Embryonic facial prominence (tissue), 1 donor: ENCODE results near the gene RPTOR.
"Not testable (repeated sequence)": the region's sequence is repeated elsewhere in the genome, so short reads cannot be mapped to it uniquely, and the experiment has no call there.

Source experiments
- DNase-seq: peaks from one replicate; pipeline ENCODE4 v3.0.0-alpha.2; 2016; ENCODE audit errors: extremely low spot score

The RPTOR gene

DNA sequence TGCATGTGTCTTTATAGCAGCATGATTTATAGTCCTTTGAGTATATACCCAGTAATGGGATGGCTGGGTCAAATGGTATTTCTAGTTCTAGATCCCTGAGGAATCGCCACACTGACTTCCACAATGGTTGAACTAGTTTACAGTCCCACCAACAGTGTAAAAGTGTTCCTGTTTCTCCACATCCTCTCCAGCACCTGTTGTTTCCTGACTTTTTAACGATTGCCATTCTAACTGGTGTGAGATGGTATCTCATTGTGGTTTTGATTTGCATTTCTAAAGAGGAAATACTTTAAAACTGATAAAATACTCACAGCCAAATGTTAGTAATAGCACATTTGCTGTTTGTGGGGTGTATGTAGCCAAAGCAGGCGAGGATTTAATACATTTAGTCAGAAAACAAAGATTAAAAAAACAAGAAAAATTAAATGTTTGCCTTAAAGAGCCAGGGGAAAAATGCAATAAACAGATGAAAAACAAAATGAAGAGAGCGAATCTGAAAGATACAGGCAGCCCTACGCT lies 220.0 kb downstream of the RPTOR start:
- not testable (repeated sequence) for DNase-seq

DNA sequence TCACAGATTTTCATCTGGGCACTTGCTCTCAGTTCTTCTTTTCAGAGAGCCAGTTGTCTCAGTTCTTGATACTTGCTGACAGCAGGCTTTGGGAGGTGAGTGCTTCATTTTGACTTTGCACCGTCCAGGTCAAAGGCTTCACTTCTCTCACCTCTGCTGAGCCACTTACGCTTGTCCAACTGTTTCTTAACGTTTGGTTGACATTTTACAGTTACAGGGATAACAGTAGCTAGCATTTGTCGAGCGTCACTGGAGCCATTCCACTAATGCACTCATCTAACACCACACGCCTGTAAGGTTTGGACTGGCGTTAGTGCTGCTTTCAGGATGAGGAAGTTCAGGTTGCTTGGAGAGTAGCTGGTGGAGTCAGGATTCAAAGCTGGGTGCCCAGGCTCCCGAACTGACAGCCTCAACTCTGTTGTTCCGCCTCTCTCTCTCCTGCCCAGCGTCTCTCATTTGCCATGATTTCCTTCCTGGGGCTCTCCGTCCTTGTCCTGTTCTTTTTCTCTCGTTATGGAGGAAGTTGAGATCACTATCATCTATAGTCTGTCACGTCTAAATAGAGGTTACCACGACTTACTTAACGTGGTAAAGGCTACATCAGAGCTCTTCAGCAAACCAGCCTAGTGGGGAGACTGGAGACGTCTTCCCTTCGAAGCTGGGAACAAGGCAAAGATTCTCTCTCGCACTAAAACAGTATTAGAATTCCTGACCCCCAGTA lies 220.8 kb downstream of the RPTOR start:
- no peak for DNase-seq

DNA sequence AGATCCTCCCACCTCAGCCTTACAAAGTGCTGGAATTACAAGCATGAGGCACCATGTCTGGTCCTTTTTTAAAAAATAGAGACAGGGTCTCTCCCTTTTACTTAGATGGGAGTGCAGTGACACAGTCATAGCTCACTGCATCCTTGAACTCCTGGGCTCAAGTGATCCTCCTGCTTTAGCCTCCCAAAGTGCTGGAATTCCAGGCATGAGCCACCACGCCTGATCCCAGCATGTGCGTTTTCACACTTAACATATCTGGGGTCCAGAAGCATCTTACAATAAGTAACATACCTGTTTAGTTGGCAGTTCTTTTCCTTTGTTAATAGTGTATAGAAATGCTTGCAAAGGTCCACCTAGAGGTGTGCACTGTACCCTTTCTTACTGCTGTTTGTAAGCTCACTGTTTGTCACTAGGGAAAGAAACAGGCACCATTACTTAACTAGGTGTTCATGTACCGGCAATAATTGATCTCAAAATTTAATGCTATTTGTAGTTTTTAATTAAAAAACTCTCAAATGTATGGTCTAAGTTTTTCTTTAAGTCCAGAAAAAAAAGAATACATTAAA lies 221.7 kb downstream of the RPTOR start:
- no peak for DNase-seq

DNA sequence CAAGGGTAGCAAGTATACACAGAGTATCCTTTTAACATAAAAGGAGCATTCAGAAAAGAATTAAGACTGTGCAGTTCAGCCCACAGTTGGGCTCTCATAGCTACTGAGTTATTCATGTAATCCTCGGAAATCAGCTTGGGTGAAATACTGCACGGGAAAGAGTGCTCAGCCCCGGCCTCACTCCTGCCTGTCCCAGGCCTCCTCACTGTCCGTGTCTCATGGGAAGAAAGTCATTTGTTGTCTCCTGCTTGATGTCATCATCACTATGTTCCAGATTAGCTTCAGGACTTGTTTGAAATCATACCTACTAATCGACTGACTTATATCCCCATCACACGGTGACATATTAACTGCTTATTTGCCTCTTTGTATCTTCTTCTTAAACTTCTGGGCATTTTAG lies 223.8 kb downstream of the RPTOR start:
- no peak for DNase-seq

DNA sequence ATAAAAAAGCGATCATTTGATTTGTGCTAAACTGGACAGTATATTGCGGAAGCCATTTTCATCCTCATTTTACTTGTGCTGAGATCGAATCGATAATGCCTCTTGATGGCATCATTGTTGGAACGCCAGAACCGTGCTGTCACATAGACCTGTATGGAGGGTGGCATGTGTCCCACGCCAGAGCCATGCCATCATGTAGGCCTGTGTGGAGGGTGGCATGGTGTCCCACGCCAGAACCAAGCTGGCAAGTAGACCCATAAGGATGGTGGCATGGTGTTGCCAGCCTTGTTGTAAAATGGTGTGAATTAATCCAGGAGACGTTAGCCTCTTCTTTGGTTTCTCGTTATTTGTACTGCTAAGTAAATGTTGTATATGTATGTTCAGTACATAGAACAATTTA lies 224.3 kb downstream of the RPTOR start:
- no peak for DNase-seq

DNA sequence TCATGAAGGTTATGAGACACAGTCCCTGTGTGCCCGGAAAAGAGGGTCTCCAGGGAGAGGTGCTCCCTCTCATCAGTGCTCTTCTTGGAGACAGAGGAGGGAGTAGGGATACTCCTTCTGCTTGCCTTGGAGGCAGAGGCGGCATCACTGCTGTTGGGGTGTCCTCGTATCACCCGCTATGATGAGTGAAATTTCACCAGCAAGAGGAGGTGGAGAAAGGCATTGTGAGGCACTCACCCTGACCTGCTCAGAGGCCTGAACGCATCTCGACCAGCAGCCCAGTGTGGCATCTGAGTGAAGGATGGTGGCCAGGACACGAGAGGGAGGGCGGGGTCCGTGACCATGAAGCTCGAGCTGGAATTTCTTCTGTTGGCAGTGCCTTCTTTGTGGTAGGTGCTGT lies 224.9 kb downstream of the RPTOR start:
- no peak for DNase-seq

DNA sequence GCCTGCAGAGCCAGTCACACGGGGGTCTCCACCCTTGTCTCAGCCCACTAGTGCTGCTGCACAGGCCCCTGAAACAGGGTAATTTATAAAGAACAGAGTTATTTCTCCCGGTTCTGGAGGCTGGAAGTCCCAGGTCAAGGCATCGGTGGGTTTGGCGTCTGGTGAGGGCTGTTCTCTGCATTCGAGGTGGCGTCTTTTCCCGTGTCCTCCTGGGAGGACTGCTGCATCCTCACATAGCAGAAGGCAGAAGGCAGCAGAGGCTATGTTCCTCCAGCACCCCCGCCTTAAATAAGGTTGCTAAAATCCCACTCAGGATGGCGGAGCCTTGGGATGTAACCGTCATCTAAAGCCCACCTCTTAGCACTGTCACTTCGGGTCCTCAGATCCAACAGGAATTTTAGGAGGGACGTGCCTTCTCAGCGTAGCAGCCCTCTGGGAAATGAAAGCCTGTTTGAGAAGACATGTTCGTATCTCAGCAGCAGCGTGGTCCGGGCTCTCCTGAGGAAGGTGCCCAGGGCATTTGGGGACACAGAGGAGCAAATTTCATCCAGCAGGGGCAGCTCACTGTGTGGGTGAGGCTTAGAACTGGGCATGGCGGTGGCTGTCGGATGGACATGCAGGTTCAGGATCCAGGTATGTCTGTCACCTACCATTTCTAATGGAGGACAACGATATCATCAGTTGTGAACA lies 225.4 kb downstream of the RPTOR start:
- DNase-seq: no peak

DNA sequence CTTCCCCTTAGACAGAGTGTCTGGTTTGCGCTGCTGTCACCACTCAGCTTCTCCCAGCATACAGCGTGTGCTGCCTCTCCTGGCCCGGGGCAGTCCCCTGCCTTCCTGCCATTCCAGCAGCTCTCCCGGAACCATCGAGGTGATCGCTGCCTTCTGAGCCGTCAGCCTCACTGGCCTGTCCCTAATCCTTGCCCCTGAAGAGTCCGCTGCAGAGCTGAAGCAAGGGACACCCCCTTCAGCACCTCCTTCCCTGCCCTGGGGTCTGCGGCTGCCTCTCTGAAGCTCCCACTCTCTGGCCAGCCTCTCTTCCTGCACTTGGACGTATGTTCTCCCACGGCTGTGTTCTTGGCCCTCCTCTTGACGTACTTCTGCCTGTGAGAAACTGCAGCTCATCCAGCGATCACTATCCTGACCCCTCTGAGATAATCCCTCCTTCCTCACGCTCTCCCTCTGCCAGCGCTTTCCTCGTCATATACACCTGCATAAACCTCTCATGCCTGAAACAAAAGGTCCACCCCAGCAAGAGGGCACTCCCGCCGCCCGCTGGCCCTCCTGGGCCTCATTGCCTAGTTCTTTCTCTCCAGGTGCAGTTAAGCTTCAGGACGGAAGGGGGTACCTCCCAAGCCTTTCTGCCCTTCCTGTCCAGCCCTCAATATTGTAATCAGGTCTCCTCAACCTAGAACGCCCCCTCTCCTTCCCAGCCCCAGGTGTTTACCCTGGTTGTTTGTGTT lies 226.4 kb downstream of the RPTOR start:
- no peak for DNase-seq

DNA sequence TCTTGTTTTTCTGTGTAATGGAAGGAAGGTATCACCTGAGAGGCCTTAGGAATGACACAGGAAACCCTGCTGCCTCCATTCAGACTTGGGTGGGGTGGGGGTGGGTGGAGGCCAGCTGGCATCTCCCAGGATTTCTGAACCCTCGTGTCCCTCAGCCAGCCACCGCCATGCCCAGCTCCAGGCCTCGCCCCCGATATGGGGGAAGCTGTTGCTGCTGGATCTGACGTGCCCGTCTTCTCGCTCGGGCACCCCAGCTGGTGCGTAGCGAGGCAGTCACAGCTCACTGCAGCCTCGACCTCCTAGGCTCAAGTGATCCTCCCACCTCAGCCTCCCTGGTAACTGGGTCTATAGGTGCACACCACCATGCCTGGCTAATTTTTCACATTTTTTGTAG lies 227.0 kb downstream of the RPTOR start:
- no peak for DNase-seq

DNA sequence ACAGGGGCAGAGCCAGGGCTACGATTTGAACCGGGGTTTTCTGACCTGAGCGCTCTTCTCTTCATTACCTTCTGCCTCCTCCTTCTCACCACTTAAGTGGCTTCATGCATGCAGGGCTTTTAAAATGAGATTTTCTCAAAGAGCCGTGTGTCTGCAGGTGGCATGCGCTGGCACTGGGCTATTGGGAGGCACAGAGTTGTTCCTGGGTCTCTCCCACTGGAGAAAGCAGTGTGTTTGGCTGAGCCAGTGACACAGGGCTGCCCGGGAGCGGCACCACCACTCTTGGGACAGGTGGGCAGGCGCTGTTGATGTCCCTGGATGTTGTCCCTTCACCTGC lies 228.2 kb downstream of the RPTOR start:
- no peak for DNase-seq

DNA sequence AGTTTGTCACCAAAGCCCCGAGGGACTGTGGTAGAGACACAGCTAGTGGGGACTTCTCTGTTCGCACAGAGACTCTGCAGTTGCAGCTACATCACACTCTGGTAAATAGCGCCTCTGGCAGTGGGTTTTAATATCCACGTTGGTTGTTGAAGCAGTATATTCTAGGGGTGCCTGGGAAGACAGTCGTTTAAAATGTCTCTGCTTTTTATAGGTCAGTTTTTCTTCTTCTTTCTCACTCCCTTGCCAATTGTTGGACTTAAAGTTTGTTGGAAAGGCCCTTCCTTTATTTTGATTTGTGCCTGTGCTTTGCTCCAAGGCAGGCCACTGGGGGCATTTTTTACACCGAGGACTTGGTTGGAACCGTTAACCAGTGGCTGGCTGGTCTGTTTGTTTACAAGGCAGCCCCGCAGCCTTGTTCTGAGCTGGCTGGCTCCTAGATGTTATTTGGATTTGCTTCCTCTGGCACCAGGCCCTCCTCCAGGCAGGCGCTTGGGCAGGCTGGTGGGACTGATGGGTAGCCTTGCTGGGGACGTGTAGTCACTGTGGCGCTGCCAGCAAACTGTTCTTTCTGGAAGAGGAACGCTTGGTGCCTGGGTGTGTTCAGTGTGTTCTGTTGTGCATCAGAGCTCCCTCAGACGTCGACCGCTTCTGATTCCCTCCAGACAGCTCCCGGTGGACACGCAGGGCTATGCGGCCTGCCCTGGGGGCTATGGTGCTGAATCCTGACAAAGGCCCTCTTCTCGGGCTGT lies 228.8 kb downstream of the RPTOR start:
- no peak for DNase-seq

DNA sequence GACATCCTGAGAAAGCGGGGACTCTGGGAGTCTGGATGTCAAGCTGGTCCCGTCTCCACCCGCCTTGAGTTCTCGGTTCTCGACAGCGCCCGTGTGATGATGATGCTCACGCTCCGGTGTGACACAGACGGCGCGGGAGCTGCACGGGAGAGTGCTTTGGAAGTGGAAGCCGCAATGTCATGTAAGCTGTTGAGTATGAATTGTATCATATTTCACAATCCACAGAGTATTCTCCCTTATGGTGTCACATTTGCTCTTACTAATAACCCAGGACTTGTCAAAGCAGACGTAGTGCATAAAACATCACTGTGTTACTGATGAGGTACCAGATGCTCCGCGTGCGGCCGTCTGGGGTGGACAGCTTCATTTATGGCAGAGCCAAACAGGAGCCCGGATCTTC lies 229.5 kb downstream of the RPTOR start:
- DNase-seq: no peak

DNA sequence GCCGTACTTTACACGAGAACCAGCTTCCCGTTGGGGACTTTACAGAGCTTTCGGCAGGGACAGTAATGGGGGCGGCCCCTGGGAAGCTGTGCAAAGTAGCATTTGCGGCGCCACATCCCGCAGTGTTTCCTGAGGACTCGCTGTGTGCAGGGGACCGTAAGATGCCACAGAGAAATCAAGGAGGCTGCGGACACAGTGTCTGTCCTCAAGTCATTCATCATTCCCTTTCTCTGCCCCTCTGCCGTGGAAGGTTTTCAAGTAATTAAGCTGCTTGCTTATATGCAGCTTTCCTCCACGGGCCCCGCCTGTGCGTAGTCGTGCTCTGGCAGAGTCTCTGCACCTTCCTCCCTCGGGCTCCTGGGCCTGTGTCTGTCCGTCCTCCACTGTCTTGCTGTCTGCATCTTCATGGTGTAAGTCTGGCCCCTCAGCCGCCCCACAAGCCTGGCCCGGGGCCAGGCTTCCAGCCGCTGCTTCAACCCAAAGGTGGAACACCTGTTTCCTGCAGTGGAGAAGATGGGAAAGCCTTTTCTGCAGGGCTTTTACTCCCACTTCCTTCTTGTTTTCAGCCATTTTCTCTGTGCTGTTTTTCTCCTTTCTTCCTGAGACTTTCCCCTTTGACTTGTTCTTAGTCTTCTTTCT lies 230.1 kb downstream of the RPTOR start:
- DNase-seq: no peak

DNA sequence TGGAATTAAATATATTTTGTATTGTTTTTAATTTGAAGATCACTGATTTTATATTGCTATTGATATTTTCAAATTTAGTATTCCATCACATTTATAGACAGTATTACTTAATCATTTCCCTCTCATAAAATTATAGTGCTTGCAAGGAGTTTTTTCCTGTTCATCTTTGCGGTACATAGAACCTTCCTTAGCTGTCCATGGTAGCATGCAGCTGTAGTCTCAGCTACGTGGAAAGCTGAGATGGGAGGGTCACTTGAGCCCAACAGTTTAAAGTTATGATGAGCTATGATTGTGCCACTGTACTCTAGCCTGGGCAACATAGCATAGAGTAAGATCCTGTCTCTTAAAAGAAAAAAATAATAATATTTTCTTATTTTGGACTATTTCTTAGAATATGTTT lies 231.2 kb downstream of the RPTOR start:
- no peak for DNase-seq

DNA sequence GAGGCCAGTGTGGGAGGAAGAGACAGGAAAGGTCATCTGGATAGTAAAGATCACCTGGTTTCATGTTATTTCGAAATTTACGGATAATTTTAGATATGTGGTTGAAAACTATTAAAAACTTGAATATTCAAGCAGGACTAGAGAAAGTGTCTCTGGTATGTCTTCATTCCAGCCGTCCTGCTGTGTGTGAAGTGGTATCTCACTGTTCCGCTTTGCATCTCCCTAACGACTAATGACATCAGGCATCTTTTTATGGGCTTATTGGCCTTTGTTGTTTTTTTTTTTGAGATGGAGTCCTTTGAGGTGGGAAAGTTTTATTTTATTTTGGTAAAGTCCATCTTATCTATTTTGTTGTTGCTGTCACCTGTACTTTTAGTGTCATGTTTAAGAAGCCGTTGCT lies 232.6 kb downstream of the RPTOR start:
- DNase-seq: no peak

DNA sequence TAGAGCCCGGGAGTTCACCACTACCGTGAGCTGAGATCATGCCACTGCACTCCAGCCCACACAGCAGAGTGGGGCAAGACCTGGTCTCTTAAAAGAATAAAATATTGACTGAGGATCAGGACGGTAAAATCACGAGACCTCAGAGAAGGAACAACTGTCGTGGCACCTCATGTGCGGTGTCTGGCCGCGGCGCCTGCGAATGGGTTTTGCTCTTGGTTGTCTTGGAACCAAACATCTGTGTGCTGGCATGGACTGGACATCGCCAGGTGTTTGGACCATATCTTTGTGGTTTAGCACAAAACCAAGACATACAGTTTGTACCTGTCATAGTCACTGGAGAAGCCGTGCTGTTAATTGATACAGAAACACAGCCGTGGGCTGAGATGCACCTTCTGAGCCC lies 234.1 kb downstream of the RPTOR start:
- DNase-seq: no peak

DNA sequence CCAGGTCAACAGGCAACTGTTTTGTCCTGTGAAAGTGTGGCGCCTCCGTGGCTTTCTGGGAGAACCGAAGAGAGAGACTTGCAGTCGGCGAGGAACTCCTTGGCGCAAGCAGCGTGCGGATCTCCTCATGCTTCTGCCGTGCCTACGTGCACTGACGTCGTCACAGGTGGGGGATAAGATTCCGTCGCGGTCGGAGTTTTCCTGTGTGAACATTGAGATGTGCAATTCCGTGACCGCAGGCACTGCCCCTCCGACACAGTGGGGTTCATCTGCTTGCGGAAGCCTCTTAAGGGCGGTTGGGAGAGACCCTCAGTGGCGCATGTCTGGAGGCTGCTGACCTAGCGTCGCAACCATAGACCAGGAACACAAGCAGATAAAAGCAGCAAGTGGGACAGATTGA lies 234.7 kb downstream of the RPTOR start:
- no peak for DNase-seq

DNA sequence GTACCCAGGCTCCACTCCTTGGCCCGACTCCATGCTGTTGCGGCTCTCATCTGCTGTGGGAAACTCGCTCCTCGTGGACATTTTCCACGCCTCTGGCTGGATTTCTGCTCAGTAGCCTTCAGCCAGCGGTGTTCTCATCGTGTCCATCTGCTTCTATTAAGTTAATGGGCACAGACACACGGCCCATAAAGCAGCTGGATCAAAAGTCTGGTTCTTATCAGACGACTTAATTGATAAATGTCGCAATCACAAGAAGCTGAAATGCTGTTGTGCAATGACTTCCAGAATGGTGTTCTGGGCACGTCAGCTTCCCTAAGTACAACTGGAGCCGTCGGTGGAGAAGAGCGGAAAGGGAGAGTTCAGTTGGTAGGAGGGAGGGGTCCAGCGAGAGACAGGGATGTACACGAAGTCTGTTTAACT lies 235.3 kb downstream of the RPTOR start:
- DNase-seq: no peak

DNA sequence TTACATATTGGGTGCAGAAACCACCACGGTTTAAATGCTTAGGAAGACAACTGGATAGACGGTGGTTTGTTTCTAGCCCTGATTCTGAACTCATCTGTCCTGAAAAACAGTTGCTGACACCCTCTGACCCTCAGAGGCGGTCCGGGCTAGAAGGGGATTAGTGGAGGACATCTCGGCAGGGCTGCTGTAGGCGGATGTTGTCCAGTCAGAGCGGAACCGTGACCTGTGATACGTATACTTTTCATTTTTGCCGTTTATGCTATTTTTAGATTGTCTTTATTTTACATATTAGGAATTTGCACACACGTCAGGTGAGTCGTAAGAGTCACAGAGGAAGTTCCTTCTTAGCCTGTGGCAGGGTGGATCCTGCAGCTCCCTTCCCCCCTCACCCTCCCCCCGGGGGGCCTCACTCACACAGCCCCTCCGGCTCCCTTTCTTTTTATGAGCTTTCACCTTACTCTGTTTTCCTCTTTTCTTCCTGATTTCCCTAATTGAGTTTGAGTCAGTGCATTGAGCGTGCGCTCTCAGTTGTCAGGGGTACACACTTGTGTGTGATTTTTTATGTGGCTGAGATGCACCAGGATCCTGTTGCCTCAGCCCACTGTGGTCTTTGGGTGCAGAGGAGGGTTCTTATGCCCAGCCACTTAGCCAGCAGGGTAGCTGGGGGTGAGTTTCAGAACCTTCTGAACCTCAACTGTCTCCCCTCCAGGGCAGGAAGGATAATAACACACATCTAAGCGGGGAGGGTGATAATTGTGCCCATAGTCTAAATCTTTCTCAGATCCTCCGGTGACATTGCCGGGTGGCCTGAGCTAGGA lies 236.0 kb downstream of the RPTOR start:
- DNase-seq: no peak

DNA sequence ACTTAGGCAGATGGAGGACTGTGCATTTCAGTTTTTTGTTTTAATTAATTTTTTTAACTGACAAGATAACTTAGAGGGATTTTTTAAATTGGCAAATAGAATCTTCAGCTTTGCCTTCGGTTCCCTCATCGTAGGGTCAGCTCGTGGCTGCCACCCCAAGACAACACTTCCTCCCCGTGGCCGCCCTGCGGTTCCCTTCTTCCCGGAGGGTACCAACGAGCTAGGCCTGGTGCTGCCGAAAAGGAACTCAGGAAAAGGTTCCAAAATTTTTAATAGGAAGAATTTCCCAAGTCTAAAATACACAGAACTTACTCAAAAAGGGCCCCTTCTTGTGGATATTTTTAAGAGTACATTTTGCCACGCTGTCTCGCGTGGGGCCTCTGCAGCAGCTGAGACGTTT lies 236.6 kb downstream of the RPTOR start:
- no peak for DNase-seq
